ENCODE results near the gene LHFPL2. TPM values are rescaled to one million over a fixed set of nuclear protein-coding genes. Genes with fewer than 3 reads are reported as not detected.
"Not testable (repeated sequence)": the region's sequence is repeated elsewhere in the genome, so short reads cannot be mapped to it uniquely, and the experiment has no call there.

Gene LHFPL2
- total RNA-seq, 1 donor from 2014 or later, result 5.4 TPM

GRCh38 chr5:78471896-78472295, 176.7 kb downstream of the LHFPL2 start:
- DNase-seq (no peak), ATAC-seq (no peak)
- intact Hi-C loops (cut with micrococcal nuclease), result no loop called here

GRCh38 chr5:78467752-78468357, 180.7 kb downstream of the LHFPL2 start:
- DNase-seq (no peak), ATAC-seq (peak; percentile 65)
- intact Hi-C loops (cut with micrococcal nuclease), result loop anchor here (5.0 kb wide), 1 partner anchor 499 kb away; no protein-coding TSS in a partner anchor

DNA sequence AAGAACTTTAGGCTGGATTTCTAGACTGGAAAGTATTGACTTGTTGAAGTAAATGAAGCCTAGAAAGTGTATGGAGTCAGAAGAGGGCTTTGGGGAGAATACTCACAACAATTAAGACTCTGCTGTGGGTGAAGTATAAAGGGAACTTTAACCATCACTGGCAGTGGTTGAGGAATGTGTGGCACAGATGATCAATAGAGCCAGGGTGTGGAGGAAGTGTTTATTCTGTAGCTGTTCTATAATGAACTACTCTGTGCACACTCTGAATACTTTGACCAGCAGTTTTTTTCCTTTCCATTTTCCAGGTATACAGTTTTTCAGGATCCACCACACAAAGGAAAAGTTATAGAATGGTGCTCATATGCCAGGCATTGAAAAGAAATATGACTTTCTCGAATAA, 181.4 kb downstream of the LHFPL2 start:
- DNase-seq (no peak), ATAC-seq (no peak)
- intact Hi-C loops (cut with micrococcal nuclease), result loop anchor here (5.0 kb wide), 1 partner anchor 500 kb away; no protein-coding TSS in a partner anchor

GRCh38 chr5:78458843-78459242, 189.7 kb downstream of the LHFPL2 start:
- intact Hi-C loops (cut with micrococcal nuclease), result no loop called here

DNA sequence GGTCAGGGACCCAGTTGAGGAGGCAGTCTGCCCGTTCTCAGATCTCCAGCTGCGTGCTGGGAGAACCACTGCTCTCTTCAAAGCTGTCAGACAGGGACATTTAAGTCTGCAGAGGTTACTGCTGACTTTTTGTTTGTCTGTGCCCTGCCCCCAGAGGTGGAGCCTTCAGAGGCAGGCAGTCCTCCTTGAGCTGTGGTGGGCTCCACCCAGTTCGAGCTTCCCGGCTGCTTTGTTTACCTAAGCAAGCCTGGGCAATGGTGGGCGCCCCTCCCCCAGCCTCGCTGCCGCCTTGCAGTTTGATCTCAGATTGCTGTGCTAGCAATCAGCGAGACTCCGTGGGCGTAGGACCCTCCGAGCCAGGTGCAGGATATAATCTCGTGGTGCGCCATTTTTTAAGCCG, 191.1 kb downstream of the LHFPL2 start:
- intact Hi-C loops (cut with micrococcal nuclease); ATAC-seq; DNase-seq: not testable (repeated sequence)

More at GRCh38 chr5:78458843-78459242, 189.7 kb downstream of the LHFPL2 start:
- ATAC-seq (no peak), DNase-seq (no peak)

GRCh38 chr5:78449103-78449502, 199.5 kb downstream of the LHFPL2 start:
- intact Hi-C loops (cut with micrococcal nuclease), result no loop called here
- DNase-seq (no peak), ATAC-seq (no peak)

GRCh38 chr5:78447775-78448424, 200.7 kb downstream of the LHFPL2 start:
- ATAC-seq (no peak), DNase-seq (no peak)
- intact Hi-C loops (cut with micrococcal nuclease), result no loop called here

Measured in left ventricle myocardium superior (tissue), 1 donor.